H1 (cell line): ENCODE data around the gene HLTF. TPM values are rescaled to one million over a fixed set of nuclear protein-coding genes. Genes with fewer than 3 reads are reported as not detected.
A peak's percentile ranks its signal among the peaks of the same experiment; 100 is the strongest.

Experiments
- CTCF ChIA-PET: fragments of 300-600 bp; sonication (Branson Sonifier 250); formaldehyde crosslinking; loops from one replicate; lab custom pipeline; 2021; ENCODE audit not compliant: partially characterized antibody; lab: Charles Lee
- POLR2A ChIA-PET: fragments of 300-600 bp; sonication (Branson Sonifier 250); formaldehyde crosslinking; loops from one replicate; lab custom pipeline; 2021; ENCODE audit warnings: inconsistent platforms; ENCODE audit not compliant: partially characterized antibody; lab: Charles Lee
- DNase-seq, 2 experiments: peaks; one replicate each; pipeline versions ENCODE4 v3.0.0 to v3.0.0-alpha.2; 2010 to 2022; ENCODE audit warnings: low spot score in 2 of 2, low read depth in 1 of 2, mixed read lengths in 1 of 2
- FAIRE-seq: peaks from 2 replicates; lab custom pipeline; 2011; peaks lifted over from hg19 to GRCh38; lab: Jason Lieb, UNC
- H2AFZ ChIP-seq: 2 replicates; pipeline ENCODE4 v1.8.1; 2012; ENCODE audit warnings: low read length, inconsistent platforms
- H2AK5ac ChIP-seq: 2 replicates; pipeline ENCODE4 v1.6.1; 2013; ENCODE audit warnings: low read depth, low read length
- H2BK120ac ChIP-seq: replicated peaks from 2 replicates; pipeline ENCODE3; 2013; ENCODE audit warnings: low read depth, low read length, inconsistent platforms
- H2BK12ac ChIP-seq: 2 replicates; pipeline ENCODE4 v1.6.1; 2013; ENCODE audit warnings: low read depth, low read length
- H2BK15ac ChIP-seq: 2 replicates; pipeline ENCODE4 v1.6.1; 2013; ENCODE audit warnings: low read length
- H2BK20ac ChIP-seq: 2 replicates; pipeline ENCODE4 v1.6.1; 2013; ENCODE audit warnings: low read length
- H2BK5ac ChIP-seq: 2 replicates; pipeline ENCODE4 v1.6.1; 2013; ENCODE audit warnings: low read depth, low read length
- H3K14ac ChIP-seq: 2 replicates; pipeline ENCODE4 v1.6.1; 2013; ENCODE audit warnings: inconsistent platforms; ENCODE audit not compliant: insufficient read length
- H3K18ac ChIP-seq: 2 replicates; pipeline ENCODE4 v1.6.1; 2013; ENCODE audit warnings: low read length; ENCODE audit errors: extremely low read depth
- H3K23ac ChIP-seq: 2 replicates; pipeline ENCODE4 v1.6.1; 2013; ENCODE audit warnings: inconsistent platforms; ENCODE audit not compliant: insufficient read length
- H3K23me2 ChIP-seq: 2 replicates; pipeline ENCODE4 v1.6.1; 2013; ENCODE audit warnings: low read depth, low read length
- H3K27ac ChIP-seq: 2 replicates; pipeline ENCODE4 v1.6.1; 2011; ENCODE audit warnings: low read depth, low read length, inconsistent platforms
- H3K27me3 ChIP-seq, 4 experiments: replicated peaks in 1 of 4; 1 replicate in 1 of 4; 2 replicates in 3 of 4; pipeline versions ENCODE4 v1.6.1 to v1.8.1; 2011 to 2013; ENCODE audit warnings: low read length in 3 of 4, mild to moderate bottlenecking in 3 of 4, inconsistent platforms in 2 of 4, mixed read lengths in 2 of 4, moderate library complexity in 1 of 4; ENCODE audit not compliant: control insufficient read depth in 3 of 4, insufficient read depth in 3 of 4; ENCODE audit errors: extremely low read depth in 1 of 4
- H3K36me3 ChIP-seq, 4 experiments: 2 replicates each; pipeline versions ENCODE4 v1.6.1 to v1.8.1; 2011 to 2013; ENCODE audit warnings: mild to moderate bottlenecking in 4 of 4, low read length in 3 of 4, moderate library complexity in 2 of 4, control low read depth in 1 of 4, inconsistent platforms in 1 of 4; ENCODE audit not compliant: insufficient read depth in 4 of 4, control insufficient read depth in 2 of 4
- H3K4ac ChIP-seq: replicated peaks from 2 replicates; pipeline ENCODE3; 2013; ENCODE audit warnings: low read length, low read depth, mixed read lengths, inconsistent platforms; ENCODE audit not compliant: insufficient read length
- H3K4me1 ChIP-seq, 4 experiments: replicated peaks in 1 of 4; 1 replicate in 1 of 4; 2 replicates in 3 of 4; pipeline versions ENCODE4 v1.6.1 to v1.8.1; 2011 to 2013; ENCODE audit warnings: low read length in 3 of 4, inconsistent platforms in 2 of 4, mixed read lengths in 1 of 4; ENCODE audit not compliant: insufficient read depth in 4 of 4, control insufficient read depth in 3 of 4
- H3K4me2 ChIP-seq, 2 experiments: 2 replicates each; pipeline versions ENCODE4 v1.6.1 to v1.8.1; 2011 to 2013; ENCODE audit warnings: low read depth in 2 of 2, low read length in 2 of 2, control low read depth in 1 of 2, inconsistent platforms in 1 of 2, mild to moderate bottlenecking in 1 of 2; ENCODE audit not compliant: insufficient read depth in 1 of 2
- H3K4me3 ChIP-seq, 4 experiments: fragments of 200-600, 300-600 bp in 1 of 4; sonication (generic), shearing (Covaris generic), sonication (Bioruptor Twin) in 1 of 4; 2 replicates each; pipeline versions ENCODE4 v1.5.1 to v1.8.1; 2011 to 2016; ENCODE audit warnings: low read length in 4 of 4, low read depth in 3 of 4, control low read depth in 2 of 4, inconsistent platforms in 2 of 4, mild to moderate bottlenecking in 2 of 4, mixed read lengths in 1 of 4, moderate library complexity in 1 of 4; ENCODE audit not compliant: insufficient read depth in 2 of 4; ENCODE audit errors: extremely low read depth in 1 of 4
- H3K56ac ChIP-seq: replicated peaks from 2 replicates; pipeline ENCODE3; 2013; ENCODE audit warnings: low read depth, mild to moderate bottlenecking, mixed read lengths, low read length, inconsistent platforms; ENCODE audit not compliant: insufficient read length
- H3K79me1 ChIP-seq: 2 replicates; pipeline ENCODE4 v1.6.1; 2013; ENCODE audit warnings: low read depth, low read length, control low read depth
- H3K79me2 ChIP-seq, 2 experiments: 2 replicates each; pipeline versions ENCODE4 v1.6.1 to v1.8.1; 2012 to 2013; ENCODE audit warnings: low read length in 2 of 2, mild to moderate bottlenecking in 2 of 2, inconsistent platforms in 1 of 2; ENCODE audit not compliant: insufficient read depth in 2 of 2, control insufficient read depth in 1 of 2
- H3K9ac ChIP-seq, 4 experiments: replicated peaks in 1 of 4; 1 replicate in 1 of 4; 2 replicates in 3 of 4; pipeline versions ENCODE4 v1.6.1 to v1.8.1; 2011 to 2013; ENCODE audit warnings: low read depth in 3 of 4, low read length in 3 of 4, control low read depth in 2 of 4, mild to moderate bottlenecking in 2 of 4, moderate library complexity in 2 of 4, inconsistent platforms in 1 of 4; ENCODE audit errors: extremely low read depth in 1 of 4
- H3K9me3 ChIP-seq, 2 experiments: 2 replicates each; pipeline versions ENCODE4 v1.6.1 to v1.8.1; 2012 to 2013; ENCODE audit warnings: mild to moderate bottlenecking in 2 of 2, moderate library complexity in 2 of 2, control low read depth in 1 of 2, inconsistent platforms in 1 of 2, low read depth in 1 of 2, low read length in 1 of 2, mixed read lengths in 1 of 2; ENCODE audit not compliant: insufficient read depth in 2 of 2
- H4K20me1 ChIP-seq, 2 experiments: replicated peaks in 1 of 2; 2 replicates each; pipeline versions ENCODE3 to v1.8.1; 2011 to 2013; ENCODE audit warnings: inconsistent platforms in 2 of 2, low read length in 2 of 2, mild to moderate bottlenecking in 1 of 2; ENCODE audit not compliant: insufficient read depth in 2 of 2, control insufficient read depth in 1 of 2
- H4K5ac ChIP-seq: 2 replicates; pipeline ENCODE4 v1.6.1; 2013; ENCODE audit warnings: low read length, low read depth, mixed read lengths, inconsistent platforms; ENCODE audit not compliant: insufficient read length
- H4K8ac ChIP-seq: 2 replicates; pipeline ENCODE4 v1.8.0; 2013; ENCODE audit warnings: mild to moderate bottlenecking, moderate library complexity, low read length, inconsistent platforms; ENCODE audit not compliant: insufficient read depth; ENCODE audit errors: extremely low read depth
- H4K91ac ChIP-seq: replicated peaks from 2 replicates; pipeline ENCODE3; 2013; ENCODE audit warnings: low read length, mixed read lengths, inconsistent platforms; ENCODE audit not compliant: insufficient read length
- CBX5 ChIP-seq: fragments of 300-800, 300-1000 bp; sonication (generic); IDR thresholded peaks from 2 replicates; pipeline ENCODE4 v1.7.1; 2016; ENCODE audit warnings: antibody characterized with exemption, low read length, low read depth
- KDM4A ChIP-seq: IDR thresholded peaks from one replicate; pipeline ENCODE4 v1.7.1; 2012; ENCODE audit warnings: low read depth, mild to moderate bottlenecking, moderate library complexity, low read length, inconsistent platforms; ENCODE audit not compliant: severe bottlenecking
- MAX ChIP-seq: IDR thresholded peaks from 2 replicates; pipeline ENCODE4 v1.6.1; 2012; ENCODE audit warnings: inconsistent platforms
- NANOG ChIP-seq: IDR thresholded peaks from 2 replicates; pipeline ENCODE4 v1.6.1; 2011; ENCODE audit warnings: low read length, low read depth, mild to moderate bottlenecking, inconsistent platforms; ENCODE audit not compliant: insufficient read depth, poor library complexity, severe bottlenecking
- RAD21 ChIP-seq, 2 experiments: IDR thresholded peaks in 1 of 2; conservative IDR thresholded peaks in 1 of 2; 2 replicates each; pipeline ENCODE4 v1.6.1; 2011; ENCODE audit warnings: low read depth in 2 of 2, low read length in 2 of 2, improper control_type of control experiment in 1 of 2, inconsistent platforms in 1 of 2, mild to moderate bottlenecking in 1 of 2, moderate library complexity in 1 of 2
- RBBP5 ChIP-seq: IDR thresholded peaks from 2 replicates; pipeline ENCODE4 v1.7.1; 2012; ENCODE audit warnings: low read depth, mild to moderate bottlenecking, inconsistent platforms, low read length, moderate library complexity, borderline replicate concordance
- SIN3A ChIP-seq, 2 experiments: IDR thresholded peaks in 1 of 2; conservative IDR thresholded peaks in 1 of 2; 2 replicates each; pipeline ENCODE4 v1.6.1; 2011 to 2012; ENCODE audit warnings: low read length in 2 of 2, improper control_type of control experiment in 1 of 2, low read depth in 1 of 2, mild to moderate bottlenecking in 1 of 2
- TBP ChIP-seq: IDR thresholded peaks from 2 replicates; pipeline ENCODE4 v1.6.1; 2011; ENCODE audit warnings: low read depth, low read length, improper control_type of control experiment
- WGBS, 2 experiments: shearing (Covaris generic) in 1 of 2; methylation state at CpG; one replicate each; pipeline versions ENCODE4 v1.1.6 to v1.1.7; 2013 to 2015; ENCODE audit warnings: low lambda C conversion rate in 2 of 2, mixed read lengths in 2 of 2, inconsistent platforms in 1 of 2, low coverage in 1 of 2, missing lambda C conversion rate in 1 of 2; ENCODE audit not compliant: insufficient replicate concordance in 2 of 2, insufficient coverage in 1 of 2, insufficient read length in 1 of 2; ENCODE audit errors: extremely low coverage in 1 of 2, missing lambda C conversion rate in 1 of 2; 5-methylcytosine and 5-hydroxymethylcytosine counted together
- polyA plus RNA-seq, 7 experiments: library from polyadenylated mRNA; depleted of rRNA in 3 of 7; stranded (reverse) in 5 of 7; unstranded in 2 of 7; fragments of >200 nt in 5 of 7; fragments of 200-250 nt in 2 of 7; gene quantifications; 1 replicate in 5 of 7; 2 replicates in 1 of 7; 4 replicates in 1 of 7; pipeline versions ENCODE4 v1.2.1 to v1.2.3, GENCODE V29; 2011 to 2013; ENCODE audit warnings: missing spikeins in 2 of 7, mixed read lengths in 2 of 7
- total RNA-seq: library from RNA; stranded (reverse); fragmentation: NEBNext Ultra II Directional; extraction: Animal tissue kit (Norgen Biotek cat#: 25700); gene quantifications from 2 replicates; pipeline ENCODE4 v1.2.1, GENCODE V29; 2021

Gene HLTF
- total and polyA plus RNA-seq, 2 of the 8 experiments (the other 6 are each of a cell fraction or from before 2014, with no cell fraction given) = 18.1 to 60.3 TPM

GRCh38 chr3:149129326-149130205 is 43.2 kb upstream of the HLTF start, which contains the start of gene HPS3:
HPS3 (plus strand) TSS chr3:149129638; CDS start chr3:149129724, 86 bp downstream.
- peak within 1 kb of the TSS; percentile 62; the same call in 1 of the 2 replicates for H3K27ac ChIP-seq
- peak; percentile 93 for TF ChIP-seq KDM4A
- TF ChIP-seq CBX5 = no peak
- TF ChIP-seq NANOG = peak; percentile 30
- TF ChIP-seq TBP = peak; percentile 93
- TF ChIP-seq RAD21 (IDR thresholded peaks at IDR 0.05 in 1 of 2, conservative IDR thresholded peaks at IDR 0.05 in 1 of 2; ENCODE audit: low read depth in 2 of 2, low read length in 2 of 2) = 0 out of 4 replicates have a peak, but pooled peaks of 1 of the 2 experiments have one; percentile 1
- peak; percentile 84 for TF ChIP-seq MAX
- peak; percentile 27 to 43; a peak in 2 of 4 replicates for TF ChIP-seq SIN3A (conservative IDR thresholded peaks at IDR 0.05 in 1 of 2, IDR thresholded peaks at IDR 0.05 in 1 of 2; ENCODE audit: low read depth in 1 of 2, low read length in 2 of 2)
- TF ChIP-seq RBBP5 = peak; percentile 87; the same call in 1 of the 2 replicates

More at GRCh38 chr3:149129326-149130205, 43.2 kb upstream of the HLTF start, which contains the start of gene HPS3:
- ChIA-PET POLR2A (interaction anchor here (0.7 to 1.8 kb wide), 9 partner anchors 9 to 615 kb away, joined by 3 to 6 read pairs (median 3); no protein-coding TSS in a partner anchor), CTCF (interaction anchor here (0.7 to 2.5 kb wide), 13 partner anchors 10 to 358 kb away, joined by 3 to 21 read pairs (median 4); no protein-coding TSS in a partner anchor)
- Histone ChIP-seq H3K18ac (peak within 1 kb of the TSS; percentile 80), H3K23ac (no peak within 1 kb of the TSS), H2BK12ac (no peak within 1 kb of the TSS), H3K4me1 (peaks cover 3 to 11% (median 7%) of the 10 kb centered on the region in 4 experiments), H3K56ac (peak within 1 kb of the TSS; percentile 26), H3K79me2 (peaks cover 0 to 46% of the 10 kb centered on the region in 2 experiments; a peak in 2 of 4 replicates), H2BK5ac (peak within 1 kb of the TSS; percentile 45; the same call in 1 of the 2 replicates), H2BK120ac (no peak within 1 kb of the TSS), H2BK15ac (no peak within 1 kb of the TSS), H2AK5ac (no peak within 1 kb of the TSS), H2AFZ (peak within 1 kb of the TSS; percentile 64), H3K23me2 (peaks cover 3% of the 10 kb centered on the region; the same call in 1 of the 2 replicates), H3K27me3 (no peaks in the 10 kb centered on the region; a peak in 1 of 7 replicates), H4K91ac (peak within 1 kb of the TSS; percentile 88), H3K79me1 (no peaks in the 10 kb centered on the region; the same call in 1 of the 2 replicates), H3K14ac (no peak within 1 kb of the TSS), H3K36me3 (no peaks in the 10 kb centered on the region; a peak in 1 of 8 replicates), H3K9ac (peak within 1 kb of the TSS; percentile 62 to 78 (median 68)), H4K8ac (peak within 1 kb of the TSS; percentile 28), H3K4me3 (peak within 1 kb of the TSS; percentile 77 to 94 (median 81)), H3K9me3 (no peaks in the 10 kb centered on the region), H4K20me1 (no peaks in the 10 kb centered on the region), H2BK20ac (no peak within 1 kb of the TSS), H3K4me2 (peak within 1 kb of the TSS; percentile 72 to 92), H3K4ac (no peak within 1 kb of the TSS), H4K5ac (peak within 1 kb of the TSS; percentile 87)
- FAIRE-seq = no peak
- DNase-seq = peak; percentile 31 to 87
- 4% methylated on average over 79 of the region's 84 CpGs; no CpG with 5 or more reads in 1 of the 2 experiments for WGBS, 2 experiments
